H9 (cell line): Measurements from ENCODE around the gene CIB4. TPM values are rescaled to one million over a fixed set of nuclear protein-coding genes. Genes with fewer than 3 reads are reported as not detected.

Experiments used
- DNase-seq: peaks from one replicate; pipeline ENCODE4 v3.0.0-alpha.2; 2017
- H2AFZ ChIP-seq: one replicate; pipeline ENCODE4 v1.6.1; 2013; ENCODE audit warnings: mild to moderate bottlenecking, low read length, control low read depth, moderate library complexity
- H2AK5ac ChIP-seq: 2 replicates; pipeline ENCODE4 v1.6.1; 2013; ENCODE audit warnings: low read length, control low read depth, mixed read lengths; ENCODE audit not compliant: insufficient read length
- H2BK120ac ChIP-seq: one replicate; pipeline ENCODE4 v1.6.1; 2013; ENCODE audit warnings: low read depth, mild to moderate bottlenecking, low read length, control low read depth, inconsistent platforms; ENCODE audit not compliant: poor library complexity, severe bottlenecking
- H2BK12ac ChIP-seq: 2 replicates; pipeline ENCODE4 v1.6.1; 2013; ENCODE audit warnings: low read length, control low read depth, mixed read lengths, low read depth; ENCODE audit not compliant: insufficient read length
- H2BK15ac ChIP-seq: 2 replicates; pipeline ENCODE4 v1.6.1; 2013; ENCODE audit warnings: low read depth, low read length, control low read depth
- H2BK20ac ChIP-seq: one replicate; pipeline ENCODE4 v1.6.1; 2013; ENCODE audit warnings: low read depth, mild to moderate bottlenecking, low read length, control low read depth, inconsistent platforms; ENCODE audit not compliant: poor library complexity, severe bottlenecking
- H2BK5ac ChIP-seq: 2 replicates; pipeline ENCODE4 v1.6.1; 2013; ENCODE audit warnings: low read length, control low read depth, mixed read lengths; ENCODE audit not compliant: insufficient read length
- H3K14ac ChIP-seq: 2 replicates; pipeline ENCODE4 v1.6.1; 2013; ENCODE audit warnings: low read length, control low read depth; ENCODE audit not compliant: insufficient read depth
- H3K18ac ChIP-seq: 2 replicates; pipeline ENCODE4 v1.6.1; 2013; ENCODE audit warnings: low read depth, mild to moderate bottlenecking, mixed read lengths, low read length, control low read depth; ENCODE audit not compliant: insufficient read length
- H3K23ac ChIP-seq: 2 replicates; pipeline ENCODE4 v1.6.1; 2013; ENCODE audit warnings: low read length, control low read depth, mixed read lengths, low read depth; ENCODE audit not compliant: insufficient read length
- H3K23me2 ChIP-seq: 2 replicates; pipeline ENCODE4 v1.6.1; 2013; ENCODE audit warnings: low read depth, mild to moderate bottlenecking, mixed read lengths, low read length, control low read depth; ENCODE audit not compliant: insufficient read length, poor library complexity, severe bottlenecking
- H3K27ac ChIP-seq: 2 replicates; pipeline ENCODE4 v1.5.1; 2013; ENCODE audit warnings: low read length, control low read depth, mixed read lengths, low read depth; ENCODE audit not compliant: insufficient read length
- H3K27me3 ChIP-seq: 2 replicates; pipeline ENCODE4 v1.6.1; 2013; ENCODE audit warnings: low read length, control low read depth, inconsistent platforms; ENCODE audit not compliant: insufficient read depth
- H3K4ac ChIP-seq: 2 replicates; pipeline ENCODE4 v1.6.1; 2013; ENCODE audit warnings: low read depth, mild to moderate bottlenecking, control low read depth, inconsistent platforms, low read length, moderate library complexity
- H3K4me1 ChIP-seq: 2 replicates; pipeline ENCODE4 v1.6.1; 2013; ENCODE audit warnings: low read length, control low read depth, inconsistent platforms; ENCODE audit not compliant: insufficient read depth
- H3K4me2 ChIP-seq: 2 replicates; pipeline ENCODE4 v1.6.1; 2013; ENCODE audit warnings: low read length, control low read depth, mixed read lengths; ENCODE audit not compliant: insufficient read length, insufficient read depth
- H3K56ac ChIP-seq: 2 replicates; pipeline ENCODE4 v1.6.1; 2013; ENCODE audit warnings: low read depth, mild to moderate bottlenecking, mixed read lengths, low read length, control low read depth; ENCODE audit not compliant: insufficient read length
- H3K79me1 ChIP-seq: 2 replicates; pipeline ENCODE4 v1.6.1; 2013; ENCODE audit warnings: low read depth, mild to moderate bottlenecking, moderate library complexity, low read length, control low read depth, inconsistent platforms; ENCODE audit not compliant: insufficient read depth, poor library complexity, severe bottlenecking
- H3K79me2 ChIP-seq: 2 replicates; pipeline ENCODE4 v1.6.1; 2013; ENCODE audit warnings: low read length, control low read depth, inconsistent platforms; ENCODE audit not compliant: insufficient read depth
- H3K9ac ChIP-seq: 2 replicates; pipeline ENCODE4 v1.6.1; 2013; ENCODE audit warnings: low read length, control low read depth, mixed read lengths; ENCODE audit not compliant: insufficient read length; ENCODE audit errors: extremely low read depth
- H3K9me3 ChIP-seq: one replicate; pipeline ENCODE4 v1.6.1; 2013; ENCODE audit warnings: low read depth, low read length, inconsistent platforms; ENCODE audit not compliant: control insufficient read depth
- H3T11ph ChIP-seq: one replicate; pipeline ENCODE4 v1.6.1; 2013; ENCODE audit warnings: mild to moderate bottlenecking, low read length, control low read depth, inconsistent platforms
- H4K20me1 ChIP-seq: one replicate; pipeline ENCODE4 v1.6.1; 2013; ENCODE audit not compliant: control insufficient read depth, insufficient read length, insufficient read depth
- H4K5ac ChIP-seq: 2 replicates; pipeline ENCODE4 v1.6.1; 2013; ENCODE audit warnings: low read depth, mild to moderate bottlenecking, mixed read lengths, low read length, control low read depth; ENCODE audit not compliant: insufficient read length
- H4K8ac ChIP-seq: replicated peaks from 2 replicates; pipeline ENCODE4 v1.6.1; 2013; ENCODE audit warnings: low read length, control low read depth, mixed read lengths, low read depth; ENCODE audit not compliant: insufficient read length
- H4K91ac ChIP-seq: 2 replicates; pipeline ENCODE4 v1.6.1; 2013; ENCODE audit warnings: low read depth, mild to moderate bottlenecking, moderate library complexity, mixed read lengths, low read length, control low read depth; ENCODE audit not compliant: insufficient read length
- H3K27ac Mint-ChIP-seq, 3 experiments: 2 replicates in 2 of 3; 3 replicates in 1 of 3; pipeline ENCODE4 v1.8.0; 2020 to 2021; ENCODE audit warnings: mixed read lengths in 3 of 3, mild to moderate bottlenecking in 1 of 3, moderate library complexity in 1 of 3
- H3K27me3 Mint-ChIP-seq: 2 replicates; pipeline ENCODE4 v1.8.0; 2021; ENCODE audit warnings: low read depth, mild to moderate bottlenecking, moderate library complexity, mixed read lengths
- H3K36me3 Mint-ChIP-seq, 3 experiments: 2 replicates in 2 of 3; 3 replicates in 1 of 3; pipeline ENCODE4 v1.8.0; 2020 to 2021; ENCODE audit warnings: low read depth in 3 of 3, mixed read lengths in 3 of 3; ENCODE audit not compliant: insufficient read depth in 1 of 3
- H3K4me1 Mint-ChIP-seq, 2 experiments: 2 replicates each; pipeline ENCODE4 v1.8.0; 2020; ENCODE audit warnings: mixed read lengths in 2 of 2
- H3K4me3 Mint-ChIP-seq, 2 experiments: 2 replicates in 1 of 2; 3 replicates in 1 of 2; pipeline ENCODE4 v1.8.0; 2020 to 2021; ENCODE audit warnings: mild to moderate bottlenecking in 2 of 2, mixed read lengths in 2 of 2, moderate library complexity in 1 of 2
- H3K9me3 Mint-ChIP-seq, 2 experiments: 2 replicates in 1 of 2; 3 replicates in 1 of 2; pipeline ENCODE4 v1.8.0; 2020; ENCODE audit warnings: mild to moderate bottlenecking in 2 of 2, mixed read lengths in 2 of 2, moderate library complexity in 1 of 2
- CTCF ChIP-seq: fragments of 200-600 bp; sonication (generic); conservative IDR thresholded peaks from 3 replicates; pipeline ENCODE4 v1.8.0; 2021; ENCODE audit warnings: antibody characterized with exemption, mild to moderate bottlenecking
- WGBS: extraction: QIAGEN DNeasy Blood & Tissue Kit; methylation state at CpG from one replicate; pipeline ENCODE4 v1.1.7; 2013; ENCODE audit warnings: missing lambda C conversion rate, low lambda C conversion rate, mixed read lengths; ENCODE audit not compliant: insufficient read length; ENCODE audit errors: extremely low coverage; 5-methylcytosine and 5-hydroxymethylcytosine counted together
- total RNA-seq: library from RNA; stranded (reverse); gene quantifications from 2 replicates; pipeline ENCODE4 v1.2.1, GENCODE V29; 2021

The CIB4 gene
- total RNA-seq, 1 experiment from 2014 or later: not detected

GRCh38 chr2:26559556-26559955, 81.6 kb downstream of the CIB4 start:
- Histone ChIP-seq H3K27ac (no peak overlapping the region), H2BK20ac (no peak overlapping the region), H3K79me2 (no peaks in the 10 kb centered on the region), H2AFZ (no peak overlapping the region), H3K18ac (no peak overlapping the region), H3K56ac (no peak overlapping the region), H3K79me1 (no peaks in the 10 kb centered on the region), H2BK12ac (no peak overlapping the region), H4K20me1 (no peaks in the 10 kb centered on the region), H3K9ac (no peak overlapping the region), H3K23me2 (no peaks in the 10 kb centered on the region), H4K5ac (no peak overlapping the region), H2BK15ac (no peak overlapping the region), H3K4me2 (no peak overlapping the region), H2BK5ac (no peak overlapping the region), H3K4me1 (no peaks in the 10 kb centered on the region), H3T11ph (no peak overlapping the region), H3K14ac (no peak overlapping the region), H3K4ac (no peak overlapping the region), H2BK120ac (no peak overlapping the region), H3K27me3 (no peaks in the 10 kb centered on the region), H4K8ac (no peak overlapping the region), H2AK5ac (no peak overlapping the region), H4K91ac (no peak overlapping the region), H3K23ac (no peak overlapping the region), H3K9me3 (no peaks in the 10 kb centered on the region)
- DNase-seq: peak; percentile 52
- Mint-ChIP-seq H3K27me3 (peaks cover 38% of the 10 kb centered on the region), H3K9me3 (no peaks in the 10 kb centered on the region; a peak in 1 of 5 replicates), H3K36me3 (no peaks in the 10 kb centered on the region), H3K27ac (no peak overlapping the region), H3K4me3 (no peak overlapping the region; a peak in 1 of 5 replicates), H3K4me1 (peaks cover 13 to 37% of the 10 kb centered on the region in 2 experiments)
- TF ChIP-seq CTCF: peak; percentile 56
- no CpG with 5 or more reads among the region's 2 CpGs for WGBS
